H1 (cell line): ENCODE data around the gene FAIM2. TPM values are rescaled to one million over a fixed set of nuclear protein-coding genes. Genes with fewer than 3 reads are reported as not detected.

Source experiments
- CTCF ChIA-PET: fragments of 300-600 bp; sonication (Branson Sonifier 250); formaldehyde crosslinking; loops from one replicate; lab custom pipeline; 2021; ENCODE audit not compliant: partially characterized antibody; lab: Charles Lee
- POLR2A ChIA-PET: fragments of 300-600 bp; sonication (Branson Sonifier 250); formaldehyde crosslinking; loops from one replicate; lab custom pipeline; 2021; ENCODE audit warnings: inconsistent platforms; ENCODE audit not compliant: partially characterized antibody; lab: Charles Lee
- DNase-seq, 2 experiments: peaks; one replicate each; pipeline versions ENCODE4 v3.0.0 to v3.0.0-alpha.2; 2010 to 2022; ENCODE audit warnings: low spot score in 2 of 2, low read depth in 1 of 2, mixed read lengths in 1 of 2
- FAIRE-seq: peaks from 2 replicates; lab custom pipeline; 2011; peaks lifted over from hg19 to GRCh38; lab: Jason Lieb, UNC
- H2AFZ ChIP-seq: 2 replicates; pipeline ENCODE4 v1.8.1; 2012; ENCODE audit warnings: low read length, inconsistent platforms
- H2AK5ac ChIP-seq: 2 replicates; pipeline ENCODE4 v1.6.1; 2013; ENCODE audit warnings: low read depth, low read length
- H2BK120ac ChIP-seq: replicated peaks from 2 replicates; pipeline ENCODE3; 2013; ENCODE audit warnings: low read depth, low read length, inconsistent platforms
- H2BK12ac ChIP-seq: 2 replicates; pipeline ENCODE4 v1.6.1; 2013; ENCODE audit warnings: low read depth, low read length
- H2BK15ac ChIP-seq: 2 replicates; pipeline ENCODE4 v1.6.1; 2013; ENCODE audit warnings: low read length
- H2BK20ac ChIP-seq: 2 replicates; pipeline ENCODE4 v1.6.1; 2013; ENCODE audit warnings: low read length
- H2BK5ac ChIP-seq: 2 replicates; pipeline ENCODE4 v1.6.1; 2013; ENCODE audit warnings: low read depth, low read length
- H3K14ac ChIP-seq: 2 replicates; pipeline ENCODE4 v1.6.1; 2013; ENCODE audit warnings: inconsistent platforms; ENCODE audit not compliant: insufficient read length
- H3K18ac ChIP-seq: 2 replicates; pipeline ENCODE4 v1.6.1; 2013; ENCODE audit warnings: low read length; ENCODE audit errors: extremely low read depth
- H3K23ac ChIP-seq: 2 replicates; pipeline ENCODE4 v1.6.1; 2013; ENCODE audit warnings: inconsistent platforms; ENCODE audit not compliant: insufficient read length
- H3K23me2 ChIP-seq: 2 replicates; pipeline ENCODE4 v1.6.1; 2013; ENCODE audit warnings: low read depth, low read length
- H3K27ac ChIP-seq: 2 replicates; pipeline ENCODE4 v1.6.1; 2011; ENCODE audit warnings: low read depth, low read length, inconsistent platforms
- H3K27me3 ChIP-seq, 4 experiments: replicated peaks in 1 of 4; 1 replicate in 1 of 4; 2 replicates in 3 of 4; pipeline versions ENCODE4 v1.6.1 to v1.8.1; 2011 to 2013; ENCODE audit warnings: low read length in 3 of 4, mild to moderate bottlenecking in 3 of 4, inconsistent platforms in 2 of 4, mixed read lengths in 2 of 4, moderate library complexity in 1 of 4; ENCODE audit not compliant: control insufficient read depth in 3 of 4, insufficient read depth in 3 of 4; ENCODE audit errors: extremely low read depth in 1 of 4
- H3K36me3 ChIP-seq, 4 experiments: 2 replicates each; pipeline versions ENCODE4 v1.6.1 to v1.8.1; 2011 to 2013; ENCODE audit warnings: mild to moderate bottlenecking in 4 of 4, low read length in 3 of 4, moderate library complexity in 2 of 4, control low read depth in 1 of 4, inconsistent platforms in 1 of 4; ENCODE audit not compliant: insufficient read depth in 4 of 4, control insufficient read depth in 2 of 4
- H3K4ac ChIP-seq: replicated peaks from 2 replicates; pipeline ENCODE3; 2013; ENCODE audit warnings: low read length, low read depth, mixed read lengths, inconsistent platforms; ENCODE audit not compliant: insufficient read length
- H3K4me1 ChIP-seq, 4 experiments: replicated peaks in 1 of 4; 1 replicate in 1 of 4; 2 replicates in 3 of 4; pipeline versions ENCODE4 v1.6.1 to v1.8.1; 2011 to 2013; ENCODE audit warnings: low read length in 3 of 4, inconsistent platforms in 2 of 4, mixed read lengths in 1 of 4; ENCODE audit not compliant: insufficient read depth in 4 of 4, control insufficient read depth in 3 of 4
- H3K4me2 ChIP-seq, 2 experiments: 2 replicates each; pipeline versions ENCODE4 v1.6.1 to v1.8.1; 2011 to 2013; ENCODE audit warnings: low read depth in 2 of 2, low read length in 2 of 2, control low read depth in 1 of 2, inconsistent platforms in 1 of 2, mild to moderate bottlenecking in 1 of 2; ENCODE audit not compliant: insufficient read depth in 1 of 2
- H3K4me3 ChIP-seq, 4 experiments: fragments of 200-600, 300-600 bp in 1 of 4; sonication (generic), shearing (Covaris generic), sonication (Bioruptor Twin) in 1 of 4; 2 replicates each; pipeline versions ENCODE4 v1.5.1 to v1.8.1; 2011 to 2016; ENCODE audit warnings: low read length in 4 of 4, low read depth in 3 of 4, control low read depth in 2 of 4, inconsistent platforms in 2 of 4, mild to moderate bottlenecking in 2 of 4, mixed read lengths in 1 of 4, moderate library complexity in 1 of 4; ENCODE audit not compliant: insufficient read depth in 2 of 4; ENCODE audit errors: extremely low read depth in 1 of 4
- H3K56ac ChIP-seq: replicated peaks from 2 replicates; pipeline ENCODE3; 2013; ENCODE audit warnings: low read depth, mild to moderate bottlenecking, mixed read lengths, low read length, inconsistent platforms; ENCODE audit not compliant: insufficient read length
- H3K79me1 ChIP-seq: 2 replicates; pipeline ENCODE4 v1.6.1; 2013; ENCODE audit warnings: low read depth, low read length, control low read depth
- H3K79me2 ChIP-seq, 2 experiments: 2 replicates each; pipeline versions ENCODE4 v1.6.1 to v1.8.1; 2012 to 2013; ENCODE audit warnings: low read length in 2 of 2, mild to moderate bottlenecking in 2 of 2, inconsistent platforms in 1 of 2; ENCODE audit not compliant: insufficient read depth in 2 of 2, control insufficient read depth in 1 of 2
- H3K9ac ChIP-seq, 4 experiments: replicated peaks in 1 of 4; 1 replicate in 1 of 4; 2 replicates in 3 of 4; pipeline versions ENCODE4 v1.6.1 to v1.8.1; 2011 to 2013; ENCODE audit warnings: low read depth in 3 of 4, low read length in 3 of 4, control low read depth in 2 of 4, mild to moderate bottlenecking in 2 of 4, moderate library complexity in 2 of 4, inconsistent platforms in 1 of 4; ENCODE audit errors: extremely low read depth in 1 of 4
- H3K9me3 ChIP-seq, 2 experiments: 2 replicates each; pipeline versions ENCODE4 v1.6.1 to v1.8.1; 2012 to 2013; ENCODE audit warnings: mild to moderate bottlenecking in 2 of 2, moderate library complexity in 2 of 2, control low read depth in 1 of 2, inconsistent platforms in 1 of 2, low read depth in 1 of 2, low read length in 1 of 2, mixed read lengths in 1 of 2; ENCODE audit not compliant: insufficient read depth in 2 of 2
- H4K20me1 ChIP-seq, 2 experiments: replicated peaks in 1 of 2; 2 replicates each; pipeline versions ENCODE3 to v1.8.1; 2011 to 2013; ENCODE audit warnings: inconsistent platforms in 2 of 2, low read length in 2 of 2, mild to moderate bottlenecking in 1 of 2; ENCODE audit not compliant: insufficient read depth in 2 of 2, control insufficient read depth in 1 of 2
- H4K5ac ChIP-seq: 2 replicates; pipeline ENCODE4 v1.6.1; 2013; ENCODE audit warnings: low read length, low read depth, mixed read lengths, inconsistent platforms; ENCODE audit not compliant: insufficient read length
- H4K8ac ChIP-seq: 2 replicates; pipeline ENCODE4 v1.8.0; 2013; ENCODE audit warnings: mild to moderate bottlenecking, moderate library complexity, low read length, inconsistent platforms; ENCODE audit not compliant: insufficient read depth; ENCODE audit errors: extremely low read depth
- H4K91ac ChIP-seq: replicated peaks from 2 replicates; pipeline ENCODE3; 2013; ENCODE audit warnings: low read length, mixed read lengths, inconsistent platforms; ENCODE audit not compliant: insufficient read length
- CBX8 ChIP-seq: fragments of 300-800, 300-1000 bp; sonication (generic); IDR thresholded peaks from 2 replicates; pipeline ENCODE4 v1.7.1; 2016; ENCODE audit warnings: low read depth, low read length, borderline replicate concordance
- POU5F1 ChIP-seq: IDR thresholded peaks from 2 replicates; pipeline ENCODE4 v1.6.1; 2011; ENCODE audit warnings: low read depth, mild to moderate bottlenecking, low read length, moderate library complexity
- SP2 ChIP-seq: IDR thresholded peaks from 2 replicates; pipeline ENCODE4 v1.6.1; 2012; ENCODE audit warnings: mild to moderate bottlenecking, low read length, inconsistent platforms
- WGBS, 2 experiments: shearing (Covaris generic) in 1 of 2; methylation state at CpG; one replicate each; pipeline versions ENCODE4 v1.1.6 to v1.1.7; 2013 to 2015; ENCODE audit warnings: low lambda C conversion rate in 2 of 2, mixed read lengths in 2 of 2, inconsistent platforms in 1 of 2, low coverage in 1 of 2, missing lambda C conversion rate in 1 of 2; ENCODE audit not compliant: insufficient replicate concordance in 2 of 2, insufficient coverage in 1 of 2, insufficient read length in 1 of 2; ENCODE audit errors: extremely low coverage in 1 of 2, missing lambda C conversion rate in 1 of 2; 5-methylcytosine and 5-hydroxymethylcytosine counted together
- polyA plus RNA-seq, 7 experiments: library from polyadenylated mRNA; depleted of rRNA in 3 of 7; stranded (reverse) in 5 of 7; unstranded in 2 of 7; fragments of >200 nt in 5 of 7; fragments of 200-250 nt in 2 of 7; gene quantifications; 1 replicate in 5 of 7; 2 replicates in 1 of 7; 4 replicates in 1 of 7; pipeline versions ENCODE4 v1.2.1 to v1.2.3, GENCODE V29; 2011 to 2013; ENCODE audit warnings: missing spikeins in 2 of 7, mixed read lengths in 2 of 7
- total RNA-seq: library from RNA; stranded (reverse); fragmentation: NEBNext Ultra II Directional; extraction: Animal tissue kit (Norgen Biotek cat#: 25700); gene quantifications from 2 replicates; pipeline ENCODE4 v1.2.1, GENCODE V29; 2021

The FAIM2 gene
- total and polyA plus RNA-seq, 2 of the 8 experiments (the other 6 are each of a cell fraction or from before 2014, with no cell fraction given): 0.89 to 1.3 TPM

- H3K56ac ChIP-seq: no peak overlapping the region
- no peak overlapping the region for H3K4me3 ChIP-seq
- H3K27ac ChIP-seq: no peak overlapping the region
- no peak overlapping the region for H2BK15ac ChIP-seq
- FAIRE-seq: no peak
- H3K4me1 ChIP-seq: peaks cover 0 to 21% (median 10%) of the 10 kb centered on the region in 4 experiments; a peak in 6 of 7 replicates
- no peak overlapping the region for H2AK5ac ChIP-seq
- no peak overlapping the region for H3K14ac ChIP-seq
- WGBS, 2 experiments: 93% methylated on average over 10 of the region's 10 CpGs; no CpG with 5 or more reads in 1 of the 2 experiments
- 0 out of 2 replicates have a peak overlapping the region, but pooled peaks have one; percentile 5 for H2BK12ac ChIP-seq
- no peaks in the 10 kb centered on the region for H3K9me3 ChIP-seq
- ChIA-PET CTCF (interaction anchor here (0.9 to 4.3 kb wide), 10 partner anchors 8 to 246 kb away, joined by 3 to 16 read pairs (median 4); no protein-coding TSS in a partner anchor), POLR2A (interaction anchor here (2.0 kb wide), 1 partner anchor 11 kb away, joined by 8 read pairs; no protein-coding TSS in a partner anchor)
- H3K23ac ChIP-seq: no peak overlapping the region
- H2AFZ ChIP-seq: no peak overlapping the region
- H2BK5ac ChIP-seq: no peak overlapping the region
- DNase-seq: no peak
- no peak overlapping the region for H4K91ac ChIP-seq
- no peaks in the 10 kb centered on the region for H3K79me2 ChIP-seq
- no peaks in the 10 kb centered on the region; the same call in 1 of the 2 replicates for H3K79me1 ChIP-seq
- TF ChIP-seq CBX8 (no peak), POU5F1 (no peak), SP2 (no peak)
- no peaks in the 10 kb centered on the region for H3K27me3 ChIP-seq
- no peaks in the 10 kb centered on the region; the same call in 1 of the 2 replicates for H3K23me2 ChIP-seq
- no peak overlapping the region for H3K4me2 ChIP-seq
- H4K5ac ChIP-seq: no peak overlapping the region
- no peak overlapping the region for H4K8ac ChIP-seq
- H3K9ac ChIP-seq: no peak overlapping the region
- no peaks in the 10 kb centered on the region for H3K36me3 ChIP-seq
- H3K18ac ChIP-seq: no peak overlapping the region
- no peaks in the 10 kb centered on the region for H4K20me1 ChIP-seq
- no peak overlapping the region for H3K4ac ChIP-seq
- no peak overlapping the region for H2BK20ac ChIP-seq
- H2BK120ac ChIP-seq: no peak overlapping the region
Observed at GRCh38 chr12:49889361-49890095, 14.2 kb downstream of the FAIM2 start.
